GM10266 (cell line): ENCODE results near the gene ATP2B1.

Source experiments
- DNase-seq: peaks from one replicate; pipeline ENCODE4 v3.0.0; 2012; ENCODE audit errors: extremely low spot score
- TF ChIP-seq, protein P1 (sequence below): IDR thresholded peaks from 2 replicates; pipeline ENCODE4 v1.5.1; 2012; ENCODE audit warnings: mild to moderate bottlenecking, low read depth; ENCODE audit not compliant: control insufficient read depth, insufficient read depth; ENCODE audit errors: missing control alignments

ATP2B1 gene

DNA sequence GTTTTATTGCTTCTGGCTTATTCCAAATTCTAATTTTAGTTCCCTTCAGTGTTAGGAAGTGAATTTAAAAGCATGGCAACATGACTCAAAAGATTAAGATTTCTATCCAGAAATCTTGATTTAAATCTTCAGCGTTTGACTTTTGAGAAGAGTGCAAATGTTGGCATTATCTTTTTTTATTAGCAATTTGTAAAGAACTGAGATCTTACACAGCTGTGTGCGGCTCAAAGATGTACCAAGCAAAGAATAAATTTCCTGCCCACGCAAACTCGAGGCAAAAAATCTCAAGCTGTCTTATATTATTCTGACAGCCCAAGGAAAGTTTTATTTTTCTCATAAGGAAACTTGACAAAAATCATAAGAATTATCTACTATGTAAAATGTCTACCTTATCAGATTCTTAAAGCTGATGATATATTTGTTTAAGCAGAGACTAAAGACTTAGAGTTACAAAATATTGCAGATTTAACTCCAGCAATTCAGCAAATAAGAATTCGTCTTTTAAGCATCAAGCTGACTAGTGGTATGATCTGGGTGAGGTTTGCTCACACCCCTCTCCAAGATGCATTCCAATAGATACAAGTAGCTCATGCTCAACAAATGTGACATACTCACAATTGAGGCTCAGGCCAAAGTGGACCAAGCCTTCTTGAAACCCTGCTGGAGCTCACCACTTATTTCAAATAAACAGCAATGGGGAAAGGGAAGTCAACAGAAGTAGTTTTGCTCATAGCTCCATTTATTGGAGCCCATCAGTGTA is 135.4 kb downstream of the ATP2B1 start:
- TF ChIP-seq, protein P1, sequence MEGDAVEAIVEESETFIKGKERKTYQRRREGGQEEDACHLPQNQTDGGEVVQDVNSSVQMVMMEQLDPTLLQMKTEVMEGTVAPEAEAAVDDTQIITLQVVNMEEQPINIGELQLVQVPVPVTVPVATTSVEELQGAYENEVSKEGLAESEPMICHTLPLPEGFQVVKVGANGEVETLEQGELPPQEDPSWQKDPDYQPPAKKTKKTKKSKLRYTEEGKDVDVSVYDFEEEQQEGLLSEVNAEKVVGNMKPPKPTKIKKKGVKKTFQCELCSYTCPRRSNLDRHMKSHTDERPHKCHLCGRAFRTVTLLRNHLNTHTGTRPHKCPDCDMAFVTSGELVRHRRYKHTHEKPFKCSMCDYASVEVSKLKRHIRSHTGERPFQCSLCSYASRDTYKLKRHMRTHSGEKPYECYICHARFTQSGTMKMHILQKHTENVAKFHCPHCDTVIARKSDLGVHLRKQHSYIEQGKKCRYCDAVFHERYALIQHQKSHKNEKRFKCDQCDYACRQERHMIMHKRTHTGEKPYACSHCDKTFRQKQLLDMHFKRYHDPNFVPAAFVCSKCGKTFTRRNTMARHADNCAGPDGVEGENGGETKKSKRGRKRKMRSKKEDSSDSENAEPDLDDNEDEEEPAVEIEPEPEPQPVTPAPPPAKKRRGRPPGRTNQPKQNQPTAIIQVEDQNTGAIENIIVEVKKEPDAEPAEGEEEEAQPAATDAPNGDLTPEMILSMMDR, result no peak
- no peak for DNase-seq

DNA sequence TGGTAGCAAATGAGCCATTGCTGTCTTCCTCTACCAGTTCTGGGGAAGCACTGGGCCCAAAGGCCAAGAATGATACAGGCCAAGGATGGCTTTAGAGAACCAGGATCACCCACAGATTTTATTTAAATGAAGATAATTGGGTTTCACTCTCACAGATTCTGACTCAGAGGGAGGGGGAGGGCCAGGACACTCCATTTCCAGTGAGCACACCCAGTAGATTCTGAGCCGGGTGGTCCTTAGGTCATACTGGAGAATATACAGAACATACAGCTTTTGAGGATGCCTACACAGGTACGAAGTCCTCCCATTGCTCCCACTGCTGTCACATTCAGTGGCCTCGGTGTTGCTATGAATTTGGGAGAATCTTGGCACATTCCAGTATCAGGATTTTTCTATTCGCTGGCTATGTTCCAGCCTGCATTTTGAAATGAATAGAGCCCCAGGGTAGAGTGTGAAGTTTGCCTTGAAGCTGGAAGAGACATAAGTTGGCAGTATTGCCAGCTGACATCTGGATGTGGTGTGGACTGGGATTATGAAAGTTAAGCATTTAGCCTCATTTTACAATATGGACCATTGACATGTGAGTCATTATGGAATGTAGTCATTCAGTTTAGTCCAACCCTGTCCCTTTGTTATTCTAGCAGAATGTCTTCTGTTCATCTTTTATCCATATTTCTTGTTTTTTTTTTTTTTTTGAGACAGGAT is 137.0 kb downstream of the ATP2B1 start:
- TF ChIP-seq, protein P1, result no peak
- DNase-seq, result no peak

DNA sequence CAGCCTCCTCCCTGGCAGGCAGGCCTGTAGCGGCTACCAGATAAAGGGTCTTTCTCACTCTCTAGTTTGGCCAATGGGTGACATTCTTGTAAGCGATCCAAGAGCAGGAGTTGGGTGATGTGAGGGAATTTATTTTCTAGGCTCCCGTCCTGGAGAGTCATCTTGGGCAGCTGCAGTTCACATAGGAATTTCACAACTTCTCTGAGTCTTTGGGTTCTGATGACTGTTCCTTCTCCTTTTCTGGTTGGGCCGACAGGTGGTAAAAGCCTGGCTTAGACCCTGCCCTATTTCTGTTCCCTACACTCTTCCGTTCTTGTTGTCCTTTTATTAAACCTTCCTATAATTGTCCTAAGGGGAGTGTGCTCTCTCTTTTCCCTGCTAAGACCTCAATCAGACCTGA is 140.2 kb downstream of the ATP2B1 start:
- TF ChIP-seq, protein P1, result no peak
- no peak for DNase-seq

DNA sequence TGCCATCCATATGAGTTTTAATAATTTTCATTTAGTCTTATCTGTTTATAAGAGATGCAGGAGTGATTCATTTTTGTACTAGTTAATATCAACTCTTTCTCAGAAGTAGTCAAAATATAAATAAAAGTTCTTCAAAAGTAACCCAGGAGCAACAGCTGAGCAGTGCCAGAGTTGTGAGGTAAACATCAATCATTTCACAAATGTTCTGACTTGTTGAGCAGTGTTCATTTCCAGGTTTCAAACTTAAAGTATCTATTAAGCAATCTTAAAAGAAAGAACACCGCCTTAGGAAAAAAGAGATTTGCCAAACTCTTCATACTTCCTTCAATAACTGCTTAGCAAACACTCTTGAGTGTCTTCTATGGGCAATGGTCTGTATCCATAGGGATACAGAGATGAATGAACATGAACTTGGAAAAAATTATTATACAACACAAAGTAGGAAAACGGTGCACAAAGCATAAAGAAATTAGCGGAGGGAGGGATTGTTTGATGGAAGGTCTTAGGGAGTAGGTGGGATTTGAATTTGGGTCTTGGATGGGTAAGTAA is 140.9 kb downstream of the ATP2B1 start:
- TF ChIP-seq, protein P1, result no peak
- DNase-seq, result no peak

DNA sequence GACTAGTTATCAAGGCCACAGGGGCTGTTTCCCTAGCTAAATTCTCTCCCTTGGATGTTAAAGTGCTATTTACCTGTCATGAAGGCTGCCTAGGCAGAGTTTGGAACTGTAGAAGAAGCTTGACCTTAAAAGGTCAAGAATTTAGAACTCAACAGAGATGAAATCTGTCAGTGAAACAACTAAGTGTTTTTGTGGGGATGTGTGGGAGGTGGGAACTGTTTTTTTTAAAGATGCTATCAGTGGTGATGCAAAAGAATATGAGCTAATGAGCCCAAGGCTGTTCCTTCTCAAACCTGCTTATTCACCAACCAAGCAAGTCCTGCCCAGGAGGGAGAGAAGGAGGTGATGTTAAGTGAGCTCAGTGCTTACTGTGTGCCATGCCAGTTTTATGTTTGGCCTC is 142.0 kb downstream of the ATP2B1 start:
- TF ChIP-seq, protein P1, result no peak
- DNase-seq, result no peak

DNA sequence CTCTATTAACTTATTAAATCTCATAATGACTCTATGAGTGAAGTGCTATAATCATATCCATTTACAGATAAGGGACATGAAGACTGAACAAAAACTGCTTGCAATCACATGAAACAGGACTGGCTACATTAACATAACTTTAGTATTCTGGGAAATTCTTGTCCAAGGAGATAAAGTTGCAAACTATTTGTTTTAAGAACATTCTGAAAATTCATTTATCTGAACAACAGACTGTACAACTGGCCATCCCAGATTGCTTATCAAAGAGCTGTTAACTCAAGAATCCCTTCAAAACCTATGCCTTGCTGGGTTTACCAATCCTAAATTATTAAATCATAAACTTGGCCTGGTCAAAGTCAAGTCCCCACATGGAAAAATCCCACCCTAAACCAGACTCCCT is 143.6 kb downstream of the ATP2B1 start:
- no peak for DNase-seq
- TF ChIP-seq, protein P1, result no peak

DNA sequence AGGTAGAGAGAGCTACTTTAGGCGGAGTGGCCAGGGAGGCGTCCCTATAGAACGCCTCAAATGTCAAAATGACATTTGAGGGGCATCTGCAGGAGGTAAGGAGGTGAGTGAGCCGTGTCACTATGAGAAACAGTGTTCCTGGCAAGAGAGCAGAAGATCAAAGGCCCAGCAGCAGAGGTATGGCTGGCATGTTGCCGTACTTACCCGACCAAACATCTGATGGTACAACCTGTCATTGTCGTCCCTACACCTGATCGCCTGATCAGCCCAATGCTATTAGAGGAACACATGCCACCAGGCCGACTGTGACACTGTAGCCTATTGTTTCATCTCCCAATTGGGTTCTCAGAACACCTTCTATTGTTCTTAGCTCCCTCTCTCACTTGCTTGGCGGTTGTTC is 148.9 kb downstream of the ATP2B1 start:
- TF ChIP-seq, protein P1, result no peak
- DNase-seq, result no peak
